HCT116 (cell line): ENCODE results near the gene IGDCC3. TPM values are rescaled to one million over a fixed set of nuclear protein-coding genes. Genes with fewer than 3 reads are reported as not detected.

Experiments
- ATAC-seq: fragments of 200-7000 bp; cut with Tn5 transposase; 2 replicates; pipeline ENCODE4 v1.9.1; 2020; ENCODE audit warnings: mild to moderate bottlenecking, moderate library complexity
- BruUV-seq: library from RNA; stranded (reverse); fragments of 400-500 nt; replicated peaks from 2 replicates; lab custom pipeline; 2021; lab: Mats Ljungman, UMichigan
- CTCF ChIA-PET: fragments of 300-600 bp; sonication (Branson Sonifier 250); formaldehyde crosslinking; loops from one replicate; lab custom pipeline; 2021; ENCODE audit warnings: antibody characterized with exemption; lab: Charles Lee
- POLR2A ChIA-PET: fragments of 300-600, 350-600 bp; sonication (Branson Sonifier 250); formaldehyde crosslinking; loops from one replicate; lab custom pipeline; 2021; ENCODE audit warnings: antibody characterized with exemption; lab: Charles Lee
- RAD21 ChIA-PET, 2 experiments: fragments of 300-600 bp; sonication (Branson Sonifier 250); formaldehyde crosslinking; loops; one replicate each; lab custom pipeline; 2023; ENCODE audit warnings: low total read pairs in 2 of 2; ENCODE audit not compliant: uncharacterized antibody in 2 of 2, unreplicated experiment in 2 of 2, low non-redundant PET in 1 of 2; lab: Charles Lee
- DNase-seq: peaks from one replicate; pipeline ENCODE4 v3.0.0-alpha.2; 2010; ENCODE audit warnings: low read depth, low spot score
- H2AFZ ChIP-seq: fragments of 200-600 bp; shearing (Covaris generic), sonication (generic); 2 replicates; pipeline ENCODE4 v1.6.1; 2017; ENCODE audit warnings: low read depth, mixed run types, mixed read lengths, antibody characterized with exemption, low read length; ENCODE audit not compliant: poor library complexity, severe bottlenecking
- H3K27ac ChIP-seq: 2 replicates; pipeline ENCODE4 v1.5.1; 2012; ENCODE audit warnings: low read depth, low read length
- H3K27me3 ChIP-seq: fragments of 200-600 bp; sonication (generic); 2 replicates; pipeline ENCODE4 v1.6.1; 2016; ENCODE audit warnings: mixed run types, low read length, mixed read lengths; ENCODE audit not compliant: insufficient read depth
- H3K36me3 ChIP-seq, 2 experiments: fragments of 200-500 bp in 1 of 2; fragments of 200-600 bp in 1 of 2; sonication (Bioruptor generic) in 1 of 2; sonication (generic) in 1 of 2; 2 replicates each; pipeline versions ENCODE4 v1.5.1 to v1.6.1; 2014 to 2016; ENCODE audit warnings: low read length in 2 of 2, inconsistent platforms in 1 of 2, mixed read lengths in 1 of 2, mixed run types in 1 of 2; ENCODE audit not compliant: insufficient read depth in 2 of 2, control insufficient read depth in 1 of 2
- H3K4me1 ChIP-seq, 2 experiments: fragments of 200-600 bp in 1 of 2; sonication (generic) in 1 of 2; 2 replicates each; pipeline versions ENCODE4 v1.5.1 to v1.6.1; 2012 to 2017; ENCODE audit warnings: low read length in 2 of 2, inconsistent platforms in 1 of 2, mild to moderate bottlenecking in 1 of 2, mixed read lengths in 1 of 2, mixed run types in 1 of 2, moderate library complexity in 1 of 2; ENCODE audit not compliant: insufficient read depth in 2 of 2, control insufficient read depth in 1 of 2
- H3K4me2 ChIP-seq: fragments of 200-600 bp; sonication (generic); 2 replicates; pipeline ENCODE4 v1.6.1; 2017; ENCODE audit warnings: mixed run types, low read length, mixed read lengths
- H3K4me3 ChIP-seq, 2 experiments: fragments of 200-600 bp in 1 of 2; sonication (generic) in 1 of 2; replicated peaks in 1 of 2; 2 replicates each; pipeline ENCODE4 v1.5.1; 2011 to 2016; ENCODE audit warnings: low read length in 2 of 2, control low read depth in 1 of 2, low read depth in 1 of 2, mild to moderate bottlenecking in 1 of 2, mixed read lengths in 1 of 2, mixed run types in 1 of 2
- H3K79me2 ChIP-seq: fragments of 200-600 bp; sonication (generic); 2 replicates; pipeline ENCODE4 v1.6.1; 2017; ENCODE audit warnings: mild to moderate bottlenecking, mixed run types, low read length, moderate library complexity, mixed read lengths; ENCODE audit not compliant: insufficient read depth
- H3K9ac ChIP-seq: fragments of 200-600 bp; sonication (generic); 2 replicates; pipeline ENCODE4 v1.6.1; 2016; ENCODE audit warnings: low read length, mixed read lengths
- H3K9me2 ChIP-seq: fragments of 200-600 bp; sonication (generic), shearing (Covaris generic); 2 replicates; pipeline ENCODE4 v1.6.1; 2017; ENCODE audit warnings: mixed run types, mild to moderate bottlenecking, moderate library complexity; ENCODE audit not compliant: insufficient read depth
- H3K9me3 ChIP-seq, 2 experiments: fragments of 200-500 bp in 1 of 2; fragments of 200-600 bp in 1 of 2; sonication (Bioruptor generic) in 1 of 2; sonication (generic) in 1 of 2; 2 replicates each; pipeline ENCODE4 v1.6.1; 2014 to 2017; ENCODE audit warnings: low read length in 2 of 2, mixed read lengths in 2 of 2, inconsistent platforms in 1 of 2, low read depth in 1 of 2, mild to moderate bottlenecking in 1 of 2, mixed run types in 1 of 2, moderate library complexity in 1 of 2; ENCODE audit not compliant: control insufficient read depth in 1 of 2, insufficient read depth in 1 of 2
- H4K20me1 ChIP-seq: fragments of 200-600 bp; sonication (generic), shearing (Covaris generic); 2 replicates; pipeline ENCODE4 v1.6.1; 2017; ENCODE audit warnings: mixed run types, mild to moderate bottlenecking, moderate library complexity; ENCODE audit not compliant: insufficient read depth
- ATF3 ChIP-seq: IDR thresholded peaks from 2 replicates; pipeline ENCODE4 v1.6.1; 2012
- CBX3 ChIP-seq: IDR thresholded peaks from 2 replicates; pipeline ENCODE4 v1.6.1; 2012; ENCODE audit warnings: low read depth
- CTCF ChIP-seq, 3 experiments: fragments of 200-600 bp in 1 of 3; sonication (generic) in 1 of 3; IDR thresholded peaks in 2 of 3; conservative IDR thresholded peaks in 1 of 3; 2 replicates each; pipeline ENCODE4 v1.5.1; 2012 to 2017; ENCODE audit warnings: low read depth in 2 of 3, low read length in 2 of 3, antibody characterized with exemption in 1 of 3, borderline replicate concordance in 1 of 3, control low read depth in 1 of 3, mild to moderate bottlenecking in 1 of 3, mixed read lengths in 1 of 3, mixed run types in 1 of 3, moderate library complexity in 1 of 3; ENCODE audit not compliant: insufficient read depth in 1 of 3
- EZH2 ChIP-seq: fragments of 200-600 bp; sonication (generic); IDR thresholded peaks from 2 replicates; pipeline ENCODE4 v1.6.1; 2017; ENCODE audit warnings: antibody characterized with exemption, mixed run types
- FOSL1 ChIP-seq: IDR thresholded peaks from 2 replicates; pipeline ENCODE4 v1.6.1; 2012; ENCODE audit warnings: low read depth
- JUND ChIP-seq: IDR thresholded peaks from 2 replicates; pipeline ENCODE4 v1.6.1; 2012
- REST ChIP-seq: IDR thresholded peaks from 2 replicates; pipeline ENCODE4 v1.6.1; 2012; ENCODE audit warnings: low read depth
- SIN3A ChIP-seq: IDR thresholded peaks from 2 replicates; pipeline ENCODE4 v1.6.1; 2012; ENCODE audit warnings: low read depth
- SP1 ChIP-seq: IDR thresholded peaks from 2 replicates; pipeline ENCODE4 v1.6.1; 2012; ENCODE audit warnings: low read depth
- ZNF274 ChIP-seq: fragments of 200-500 bp; sonication (Bioruptor generic); IDR thresholded peaks from 2 replicates; pipeline ENCODE4 v1.6.1; 2014; ENCODE audit warnings: mild to moderate bottlenecking, low read depth, low read length, inconsistent platforms
- intact Hi-C: fragments of 100-400 bp; cut with micrococcal nuclease; formaldehyde crosslinking; loops from 2 replicates; pipeline ENCODE4 v1.10.0; 2022
- total RNA-seq: library from RNA; stranded (reverse); gene quantifications from one replicate; pipeline ENCODE4 v1.2.1, GENCODE V29; 2021; ENCODE audit not compliant: unreplicated experiment

IGDCC3 gene
- total RNA-seq, 1 experiment from 2014 or later: 0.44 TPM

GRCh38 chr15:65396965-65397317, 19.1 kb upstream of the IGDCC3 start:
- no peaks in the 10 kb centered on the region for H3K36me3 ChIP-seq
- H3K4me1 ChIP-seq: peaks cover 6 to 20% of the 10 kb centered on the region in 2 experiments
- CTCF ChIA-PET: interaction anchor here (0.8 kb wide), 1 partner anchor 12 kb away, joined by 3 read pairs; no protein-coding TSS in a partner anchor
- ATAC-seq (no peak), DNase-seq (no peak)
- BruUV-seq: no TSS peak
- no peak overlapping the region for H2AFZ ChIP-seq
- H3K4me2 ChIP-seq: no peak overlapping the region
- H3K9me3 ChIP-seq: no peaks in the 10 kb centered on the region
- no peak overlapping the region for H3K4me3 ChIP-seq
- no peaks in the 10 kb centered on the region for H3K27me3 ChIP-seq
- no peaks in the 10 kb centered on the region for H3K79me2 ChIP-seq
- no peaks in the 10 kb centered on the region for H4K20me1 ChIP-seq
- POLR2A ChIA-PET: no interaction called here
- intact Hi-C loops: no loop called here
- H3K9ac ChIP-seq: no peak overlapping the region
- no peaks in the 10 kb centered on the region for H3K9me2 ChIP-seq
- TF ChIP-seq SIN3A: no peak
- RAD21 ChIA-PET: no interaction called here
- H3K27ac ChIP-seq: no peak overlapping the region

- intact Hi-C loops: no loop called here
- POLR2A ChIA-PET: no interaction called here
- no peak for TF ChIP-seq CBX3
- no peak for TF ChIP-seq SP1
- TF ChIP-seq ATF3: no peak
- no peak for TF ChIP-seq SIN3A
- no peak for TF ChIP-seq JUND
- no peak for TF ChIP-seq ZNF274
- TF ChIP-seq EZH2: no peak
- no peak for TF ChIP-seq CTCF (IDR thresholded peaks at IDR 0.05 in 2 of 3, conservative IDR thresholded peaks at IDR 0.05 in 1 of 3; ENCODE audit: borderline replicate concordance in 1 of 3, insufficient read depth in 1 of 3, low read depth in 2 of 3, low read length in 2 of 3)
- no peak for TF ChIP-seq REST
- no peak for TF ChIP-seq FOSL1
Measured at GRCh38 chr15:65396283-65396964, 18.6 kb upstream of the IGDCC3 start.

More at GRCh38 chr15:65396283-65396964, 18.6 kb upstream of the IGDCC3 start:
- Histone ChIP-seq H3K9me3 (no peaks in the 10 kb centered on the region), H3K4me1 (peaks cover 6 to 17% of the 10 kb centered on the region in 2 experiments), H4K20me1 (no peaks in the 10 kb centered on the region), H3K9ac (no peak overlapping the region), H3K4me2 (no peak overlapping the region), H3K27me3 (no peaks in the 10 kb centered on the region), H3K79me2 (no peaks in the 10 kb centered on the region), H3K9me2 (no peaks in the 10 kb centered on the region), H3K4me3 (no peak overlapping the region), H3K36me3 (no peaks in the 10 kb centered on the region), H2AFZ (no peak overlapping the region), H3K27ac (no peak overlapping the region)
- ChIA-PET RAD21 (no interaction called here), CTCF (no interaction called here)
- BruUV-seq: no TSS peak
- ATAC-seq: no peak
- DNase-seq: no peak
